ENCODE data around the gene RS1. TPM values are rescaled to one million over a fixed set of nuclear protein-coding genes. Genes with fewer than 3 reads are reported as not detected.

The RS1 gene
- total RNA-seq, 3 donors from 2014 or later, result not detected

DNA sequence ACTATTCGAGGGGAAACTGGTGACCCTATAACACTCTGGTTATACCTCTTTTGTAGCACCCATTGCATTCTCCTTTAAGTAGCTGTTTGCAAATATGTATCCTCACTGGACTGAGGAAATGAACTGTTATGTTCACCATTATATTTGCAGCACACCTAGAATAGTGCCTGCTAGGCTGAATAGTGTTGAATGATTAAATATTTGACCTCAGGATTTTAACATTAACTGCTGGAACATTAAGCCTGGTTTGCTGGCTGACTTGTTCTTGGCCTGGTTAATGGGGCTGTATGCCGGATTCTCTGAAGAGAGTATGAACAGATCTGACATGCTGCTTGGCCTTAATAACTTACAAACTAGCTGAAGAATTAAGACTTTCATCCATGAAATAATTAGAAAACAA, 80.1 kb downstream of the RS1 start:
- Histone ChIP-seq H3K27ac (no peak overlapping the region), H3K9me3 (no peaks in the 10 kb centered on the region), H3K4me1 (no peaks in the 10 kb centered on the region), H3K36me3 (no peaks in the 10 kb centered on the region), H3K27me3 (peaks cover 0 to 11% of the 10 kb centered on the region in 2 donors), H3K4me3 (no peak overlapping the region)
- no peak for TF ChIP-seq POLR2AphosphoS5 (IDR thresholded peaks at IDR 0.05)
- TF ChIP-seq, protein P1, sequence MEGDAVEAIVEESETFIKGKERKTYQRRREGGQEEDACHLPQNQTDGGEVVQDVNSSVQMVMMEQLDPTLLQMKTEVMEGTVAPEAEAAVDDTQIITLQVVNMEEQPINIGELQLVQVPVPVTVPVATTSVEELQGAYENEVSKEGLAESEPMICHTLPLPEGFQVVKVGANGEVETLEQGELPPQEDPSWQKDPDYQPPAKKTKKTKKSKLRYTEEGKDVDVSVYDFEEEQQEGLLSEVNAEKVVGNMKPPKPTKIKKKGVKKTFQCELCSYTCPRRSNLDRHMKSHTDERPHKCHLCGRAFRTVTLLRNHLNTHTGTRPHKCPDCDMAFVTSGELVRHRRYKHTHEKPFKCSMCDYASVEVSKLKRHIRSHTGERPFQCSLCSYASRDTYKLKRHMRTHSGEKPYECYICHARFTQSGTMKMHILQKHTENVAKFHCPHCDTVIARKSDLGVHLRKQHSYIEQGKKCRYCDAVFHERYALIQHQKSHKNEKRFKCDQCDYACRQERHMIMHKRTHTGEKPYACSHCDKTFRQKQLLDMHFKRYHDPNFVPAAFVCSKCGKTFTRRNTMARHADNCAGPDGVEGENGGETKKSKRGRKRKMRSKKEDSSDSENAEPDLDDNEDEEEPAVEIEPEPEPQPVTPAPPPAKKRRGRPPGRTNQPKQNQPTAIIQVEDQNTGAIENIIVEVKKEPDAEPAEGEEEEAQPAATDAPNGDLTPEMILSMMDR (IDR thresholded peaks at IDR 0.05), result no peak
- no peak for TF ChIP-seq POLR2A (IDR thresholded peaks at IDR 0.05)
- no peak for DNase-seq (ENCODE audit: low spot score in 2 of 2)
- intact Hi-C loops (cut with DNase I; ENCODE audit: low total_unique reads), result no loop called here

Other genes starting within 250 kb of the RS1 start
- 10 to 100 TPM in 1 of 3 donors, 1 to 10 TPM in 2; 5.3 to 14.3 (median 6.9) TPM for gene CDKL5, start 246.5 kb downstream of the RS1 start, total RNA-seq
- under 1 TPM in 2 of 3 donors, not detected in 1; 0.33 to 0.73 TPM for gene PPEF1, start 35.5 kb upstream of the RS1 start, total RNA-seq